Liver (tissue), 9 donors: Measurements from ENCODE around the gene SNCA. TPM values are rescaled to one million over a fixed set of nuclear protein-coding genes. Genes with fewer than 3 reads are reported as not detected.

Experiments used
- DNase-seq: peaks from one replicate; pipeline ENCODE4 v3.0.0-alpha.2; 2017; ENCODE audit warnings: low spot score
- H3K27ac ChIP-seq, 2 donors: one replicate each; pipeline ENCODE4 v1.7.0; 2013; ENCODE audit warnings: inconsistent platforms in 2 of 2, low read length in 2 of 2, control low read depth in 1 of 2, low read depth in 1 of 2, mild to moderate bottlenecking in 1 of 2
- H3K27me3 ChIP-seq, 4 donors: one replicate each; pipeline versions ENCODE4 v1.6.1 to v1.7.0; 2013; ENCODE audit warnings: low read length in 3 of 4, inconsistent platforms in 1 of 4, mild to moderate bottlenecking in 1 of 4, moderate library complexity in 1 of 4; ENCODE audit not compliant: control insufficient read depth in 4 of 4, insufficient read depth in 4 of 4
- H3K36me3 ChIP-seq, 4 donors: one replicate each; pipeline versions ENCODE4 v1.6.1 to v1.7.0; 2013; ENCODE audit warnings: low read length in 3 of 4, mild to moderate bottlenecking in 3 of 4, low read depth in 1 of 4, moderate library complexity in 1 of 4; ENCODE audit not compliant: control insufficient read depth in 4 of 4, insufficient read depth in 3 of 4
- H3K4me1 ChIP-seq, 4 donors: one replicate each; pipeline versions ENCODE4 v1.6.1 to v1.7.0; 2013; ENCODE audit warnings: low read length in 3 of 4, mild to moderate bottlenecking in 3 of 4, moderate library complexity in 1 of 4; ENCODE audit not compliant: control insufficient read depth in 4 of 4, insufficient read depth in 4 of 4
- H3K4me3 ChIP-seq, 3 donors: one replicate each; pipeline versions ENCODE4 v1.6.1 to v1.7.0; 2013; ENCODE audit warnings: low read length in 3 of 3, control low read depth in 1 of 3, low read depth in 1 of 3, mild to moderate bottlenecking in 1 of 3
- H3K9ac ChIP-seq, 2 donors: one replicate each; pipeline ENCODE4 v1.7.0; 2013; ENCODE audit warnings: low read length in 2 of 2, mild to moderate bottlenecking in 2 of 2, moderate library complexity in 2 of 2, control low read depth in 1 of 2, low read depth in 1 of 2
- H3K9me3 ChIP-seq, 4 donors: one replicate each; pipeline versions ENCODE4 v1.6.1 to v1.7.0; 2013; ENCODE audit warnings: low read length in 3 of 4; ENCODE audit not compliant: control insufficient read depth in 4 of 4
- ATF3 ChIP-seq: IDR thresholded peaks from 2 replicates; pipeline ENCODE4 v1.6.1; 2016; ENCODE audit warnings: antibody characterized with exemption
- EGR1 ChIP-seq, 2 donors: IDR thresholded peaks; 2 replicates each; pipeline ENCODE4 v1.6.1; 2016 to 2018; ENCODE audit warnings: antibody characterized with exemption in 2 of 2, low read depth in 2 of 2
- FOXA1 ChIP-seq: IDR thresholded peaks from 2 replicates; pipeline ENCODE4 v1.6.1; 2016; ENCODE audit warnings: antibody characterized with exemption
- FOXA2 ChIP-seq: IDR thresholded peaks from 2 replicates; pipeline ENCODE4 v1.6.1; 2016; ENCODE audit warnings: antibody characterized with exemption
- GABPA ChIP-seq, 2 donors: IDR thresholded peaks in 1 of 2; conservative IDR thresholded peaks in 1 of 2; 2 replicates each; pipeline ENCODE4 v1.6.1; 2016; ENCODE audit warnings: antibody characterized with exemption in 2 of 2, mild to moderate bottlenecking in 1 of 2, moderate library complexity in 1 of 2
- HNF4A ChIP-seq, 2 donors: conservative IDR thresholded peaks; 2 replicates each; pipeline ENCODE4 v1.6.1; 2016; ENCODE audit warnings: antibody characterized with exemption in 2 of 2, mild to moderate bottlenecking in 2 of 2
- JUND ChIP-seq, 2 donors: IDR thresholded peaks; 2 replicates each; pipeline ENCODE4 v1.6.1; 2016; ENCODE audit warnings: antibody characterized with exemption in 2 of 2
- MAX ChIP-seq: IDR thresholded peaks from 2 replicates; pipeline ENCODE4 v1.6.1; 2016; ENCODE audit warnings: antibody characterized with exemption
- RAD21 ChIP-seq, 2 donors: IDR thresholded peaks; 2 replicates each; pipeline ENCODE4 v1.6.1; 2016; ENCODE audit warnings: antibody characterized with exemption in 2 of 2, mild to moderate bottlenecking in 2 of 2
- REST ChIP-seq: IDR thresholded peaks from 2 replicates; pipeline ENCODE4 v1.6.1; 2016; ENCODE audit warnings: antibody characterized with exemption, mild to moderate bottlenecking
- RXRA ChIP-seq, 2 donors: IDR thresholded peaks; 2 replicates each; pipeline ENCODE4 v1.6.1; 2017 to 2018; ENCODE audit warnings: antibody characterized with exemption in 2 of 2, mild to moderate bottlenecking in 1 of 2
- SP1 ChIP-seq: IDR thresholded peaks from 2 replicates; pipeline ENCODE4 v1.6.1; 2018; ENCODE audit warnings: antibody characterized with exemption, mild to moderate bottlenecking
- TAF1 ChIP-seq: conservative IDR thresholded peaks from 2 replicates; pipeline ENCODE4 v1.6.1; 2016; ENCODE audit warnings: antibody characterized with exemption, mild to moderate bottlenecking
- ZBTB33 ChIP-seq: IDR thresholded peaks from 2 replicates; pipeline ENCODE4 v1.6.1; 2016; ENCODE audit warnings: antibody characterized with exemption
- WGBS: extraction: QIAGEN DNeasy Blood & Tissue Kit; methylation state at CpG from one replicate; pipeline ENCODE4 v1.1.7; 2013; 5-methylcytosine and 5-hydroxymethylcytosine counted together
- polyA plus RNA-seq, 2 donors: library from polyadenylated mRNA; stranded (reverse) in 1 of 2; unstranded in 1 of 2; fragments of 200-250 nt in 1 of 2; fragments of >200 nt in 1 of 2; fragmentation: Nextera tagmentation in 1 of 2; extraction: Ambion mirVana in 1 of 2; gene quantifications; one replicate each; pipeline versions ENCODE4 v1.2.1 to v1.2.3, GENCODE V29; 2013 to 2015
- total RNA-seq, 2 donors: library from RNA; depleted of rRNA; stranded (reverse); fragments of >200 nt; gene quantifications; one replicate each; pipeline ENCODE4 v1.2.3, GENCODE V29; 2014
- donor health status: healthy.
- donor health status: healthy.
- donor health status: healthy.
- donor health status: healthy.
- donor health status: healthy.

The SNCA gene
- total and polyA plus RNA-seq, 4 donors = 0.44 to 292 (median 0.70) TPM

GRCh38 chr4:89733946-89734345, 103.0 kb downstream of the SNCA start:
- Histone ChIP-seq H3K4me3 (no peak overlapping the region), H3K36me3 (no peaks in the 10 kb centered on the region), H3K9ac (no peak overlapping the region), H3K9me3 (no peaks in the 10 kb centered on the region), H3K4me1 (no peaks in the 10 kb centered on the region), H3K27ac (no peak overlapping the region), H3K27me3 (no peaks in the 10 kb centered on the region)
- TF ChIP-seq FOXA2 = no peak
- no peak for TF ChIP-seq RAD21 (IDR thresholded peaks at IDR 0.05)
- TF ChIP-seq TAF1 = no peak
- no peak for TF ChIP-seq EGR1 (IDR thresholded peaks at IDR 0.05; ENCODE audit: low read depth in 2 of 2)
- TF ChIP-seq JUND (IDR thresholded peaks at IDR 0.05) = no peak
- DNase-seq = no peak
- WGBS = 68% methylated on average over 3 of the region's 3 CpGs

GRCh38 chr4:89727238-89727637, 109.7 kb downstream of the SNCA start:
- TF ChIP-seq GABPA (IDR thresholded peaks at IDR 0.05 in 1 of 2, conservative IDR thresholded peaks at IDR 0.05 in 1 of 2) = no peak
- TF ChIP-seq ATF3 = no peak
- TF ChIP-seq SP1 = no peak
- TF ChIP-seq JUND (IDR thresholded peaks at IDR 0.05) = no peak
- TF ChIP-seq REST = no peak
- no peak for TF ChIP-seq FOXA1
- no peak for TF ChIP-seq TAF1
- TF ChIP-seq ZBTB33 = no peak
- no peak for TF ChIP-seq HNF4A (conservative IDR thresholded peaks at IDR 0.05)
- no peak for TF ChIP-seq RXRA (IDR thresholded peaks at IDR 0.05)
- no peak for TF ChIP-seq MAX
- TF ChIP-seq EGR1 (IDR thresholded peaks at IDR 0.05; ENCODE audit: low read depth in 2 of 2) = no peak
- Histone ChIP-seq H3K9ac (no peak overlapping the region), H3K4me3 (no peak overlapping the region), H3K36me3 (no peaks in the 10 kb centered on the region), H3K27ac (no peak overlapping the region), H3K27me3 (no peaks in the 10 kb centered on the region), H3K9me3 (no peaks in the 10 kb centered on the region), H3K4me1 (no peaks in the 10 kb centered on the region)
- DNase-seq = no peak
